ENCODE results near the gene MDK.

The MDK gene

GRCh38 chr11:46383404-46383758 is 1.9 kb downstream of the MDK start:
- no peak for DNase-seq (ENCODE audit: low read depth, low spot score)
- no peak overlapping the region for H3K4me3 ChIP-seq (ENCODE audit: low read depth, low read length)
- in situ Hi-C loops (cut with HindIII; ENCODE audit: low sequenced_read_pairs), result no loop called here
- TF ChIP-seq CTCF (IDR thresholded peaks at IDR 0.05; ENCODE audit: low read depth, low read length), result no peak

- DNase-seq (ENCODE audit: low read depth, low spot score), result no peak
- H3K4me3 ChIP-seq (ENCODE audit: low read depth, low read length), result no peak overlapping the region
- in situ Hi-C loops (cut with HindIII; ENCODE audit: low sequenced_read_pairs), result no loop called here
- no peak for TF ChIP-seq CTCF (IDR thresholded peaks at IDR 0.05; ENCODE audit: low read depth, low read length)
Observed at GRCh38 chr11:46383974-46384701, 2.7 kb downstream of the MDK start.

- TF ChIP-seq CTCF (IDR thresholded peaks at IDR 0.05; ENCODE audit: low read depth, low read length), result no peak
- H3K4me3 ChIP-seq (ENCODE audit: low read depth, low read length), result no peak overlapping the region
- in situ Hi-C loops (cut with HindIII; ENCODE audit: low sequenced_read_pairs), result no loop called here
- DNase-seq (ENCODE audit: low read depth, low spot score), result no peak
Observed at GRCh38 chr11:46385169-46386004, 3.9 kb downstream of the MDK start.

GRCh38 chr11:46386005-46386578 is 4.6 kb downstream of the MDK start:
- no peak overlapping the region for H3K4me3 ChIP-seq (ENCODE audit: low read depth, low read length)
- in situ Hi-C loops (cut with HindIII; ENCODE audit: low sequenced_read_pairs), result no loop called here
- no peak for TF ChIP-seq CTCF (IDR thresholded peaks at IDR 0.05; ENCODE audit: low read depth, low read length)
- DNase-seq (ENCODE audit: low read depth, low spot score), result no peak

GRCh38 chr11:46386674-46387073 is 5.2 kb downstream of the MDK start:
- in situ Hi-C loops (cut with HindIII; ENCODE audit: low sequenced_read_pairs), result no loop called here
- H3K4me3 ChIP-seq (ENCODE audit: low read depth, low read length), result no peak overlapping the region
- no peak for TF ChIP-seq CTCF (IDR thresholded peaks at IDR 0.05; ENCODE audit: low read depth, low read length)
- DNase-seq (ENCODE audit: low read depth, low spot score), result no peak

- TF ChIP-seq CTCF (IDR thresholded peaks at IDR 0.05; ENCODE audit: low read depth, low read length), result no peak
- in situ Hi-C loops (cut with HindIII; ENCODE audit: low sequenced_read_pairs), result no loop called here
- no peak for DNase-seq (ENCODE audit: low read depth, low spot score)
- no peak overlapping the region for H3K4me3 ChIP-seq (ENCODE audit: low read depth, low read length)
Observed at GRCh38 chr11:46387456-46387855, 6.0 kb downstream of the MDK start.

All from astrocyte of the spinal cord (primary cell).